Measurements from ENCODE around the gene CCDC15. TPM values are rescaled to one million over a fixed set of nuclear protein-coding genes. Genes with fewer than 3 reads are reported as not detected.
"Not testable (repeated sequence)": the region's sequence is repeated elsewhere in the genome, so short reads cannot be mapped to it uniquely, and the experiment has no call there.

Gene CCDC15
- total RNA-seq, 1 experiment from 2014 or later = 1.2 TPM

DNA sequence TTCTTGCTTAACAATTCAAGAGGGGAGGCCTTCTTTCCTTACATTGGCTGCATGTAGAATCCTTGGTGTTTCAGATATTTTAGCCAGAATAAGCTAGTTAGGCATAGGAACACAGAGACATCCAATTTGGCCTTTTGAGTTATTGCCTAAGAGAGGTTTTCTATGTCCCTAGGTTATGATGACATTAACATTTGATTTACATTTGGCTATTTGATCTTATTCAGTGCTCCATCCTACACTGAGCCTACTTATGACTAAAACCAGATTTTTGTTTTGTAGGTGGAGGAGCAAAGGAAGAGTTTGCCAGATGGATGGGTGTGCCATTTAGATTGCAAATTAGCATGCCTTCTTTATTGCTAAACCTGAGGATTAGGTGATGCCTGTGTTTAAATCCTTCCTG lies 98.0 kb downstream of the CCDC15 start:
- DNase-seq (ENCODE audit: low read depth, low spot score) = no peak
- in situ Hi-C loops (cut with HindIII; ENCODE audit: low pct_unique_long_range_greater_than_20kb, low sequenced_read_pairs) = no loop called here

DNA sequence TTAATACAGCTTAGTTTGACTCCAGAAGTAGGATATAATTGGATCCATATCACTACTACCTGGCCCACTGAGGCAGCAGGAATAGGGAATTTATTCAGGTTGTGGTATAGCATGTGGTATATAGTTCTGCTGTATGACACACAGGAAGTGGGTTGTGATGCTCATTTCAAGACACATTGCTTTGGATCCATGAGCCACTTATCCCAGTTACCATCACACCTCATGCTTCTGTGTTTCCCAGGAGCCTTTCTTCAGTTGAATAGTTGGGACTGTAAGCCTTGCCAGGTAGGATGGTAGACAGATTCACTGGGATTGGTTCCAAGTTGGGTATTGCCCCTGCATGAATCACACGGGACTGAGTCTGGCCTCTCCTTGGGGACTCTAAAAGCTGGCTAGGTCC lies 99.2 kb downstream of the CCDC15 start:
- DNase-seq (ENCODE audit: low read depth, low spot score) = no peak
- in situ Hi-C loops (cut with HindIII; ENCODE audit: low pct_unique_long_range_greater_than_20kb, low sequenced_read_pairs) = no loop called here

DNA sequence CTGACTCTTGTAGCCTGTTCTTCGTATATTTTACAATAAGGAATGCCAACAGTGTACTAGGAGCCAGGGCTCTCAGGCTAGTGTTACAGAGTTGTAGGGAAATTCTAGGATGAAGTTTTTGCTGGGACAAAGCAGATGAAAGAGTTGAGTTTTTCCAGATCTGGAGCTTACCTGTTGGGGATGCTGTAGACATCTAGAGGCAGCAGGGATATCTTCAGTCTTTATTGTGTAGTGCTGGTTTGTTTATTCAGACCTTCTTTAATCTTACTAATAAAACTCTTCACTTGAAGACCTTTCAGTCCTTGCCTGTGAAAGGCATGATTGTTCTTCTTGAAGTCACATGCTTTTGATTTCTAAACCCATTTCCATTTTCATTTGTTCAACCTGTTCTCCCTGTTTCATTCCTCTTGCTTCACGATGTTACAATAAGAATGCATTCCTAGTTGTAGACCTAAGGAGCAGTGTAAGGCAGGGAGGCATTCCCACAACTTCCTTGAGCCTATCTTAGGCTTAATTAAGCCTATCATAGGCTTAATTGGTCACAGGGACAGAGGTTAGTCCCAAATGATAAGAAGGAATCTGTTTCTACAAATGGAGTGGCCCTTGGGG lies 101.2 kb downstream of the CCDC15 start:
- in situ Hi-C loops (cut with HindIII; ENCODE audit: low pct_unique_long_range_greater_than_20kb, low sequenced_read_pairs) = no loop called here

DNA sequence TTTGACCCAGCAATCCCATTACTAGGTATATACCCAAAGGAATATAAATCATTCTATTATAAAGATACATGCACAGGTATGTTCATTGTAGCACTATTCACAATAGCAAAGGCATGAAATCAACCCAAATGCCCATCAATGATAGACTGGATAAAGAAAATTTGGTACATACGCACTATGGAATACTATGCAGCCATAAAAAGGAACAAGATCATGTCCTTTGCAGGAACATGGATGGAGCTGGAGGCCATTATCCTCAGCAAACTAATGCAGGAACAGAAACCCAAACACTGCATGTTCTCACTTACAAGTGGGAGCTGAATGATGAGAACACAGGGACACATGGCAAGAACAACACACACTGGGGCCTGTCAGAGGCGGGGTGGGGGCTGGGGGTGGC lies 102.1 kb downstream of the CCDC15 start:
- DNase-seq (ENCODE audit: low read depth, low spot score); in situ Hi-C loops (cut with HindIII; ENCODE audit: low pct_unique_long_range_greater_than_20kb, low sequenced_read_pairs): not testable (repeated sequence)

More for the DNA sequence above, 101.2 kb downstream of the CCDC15 start:
- DNase-seq (ENCODE audit: low read depth, low spot score) = peak; percentile 71

DNA sequence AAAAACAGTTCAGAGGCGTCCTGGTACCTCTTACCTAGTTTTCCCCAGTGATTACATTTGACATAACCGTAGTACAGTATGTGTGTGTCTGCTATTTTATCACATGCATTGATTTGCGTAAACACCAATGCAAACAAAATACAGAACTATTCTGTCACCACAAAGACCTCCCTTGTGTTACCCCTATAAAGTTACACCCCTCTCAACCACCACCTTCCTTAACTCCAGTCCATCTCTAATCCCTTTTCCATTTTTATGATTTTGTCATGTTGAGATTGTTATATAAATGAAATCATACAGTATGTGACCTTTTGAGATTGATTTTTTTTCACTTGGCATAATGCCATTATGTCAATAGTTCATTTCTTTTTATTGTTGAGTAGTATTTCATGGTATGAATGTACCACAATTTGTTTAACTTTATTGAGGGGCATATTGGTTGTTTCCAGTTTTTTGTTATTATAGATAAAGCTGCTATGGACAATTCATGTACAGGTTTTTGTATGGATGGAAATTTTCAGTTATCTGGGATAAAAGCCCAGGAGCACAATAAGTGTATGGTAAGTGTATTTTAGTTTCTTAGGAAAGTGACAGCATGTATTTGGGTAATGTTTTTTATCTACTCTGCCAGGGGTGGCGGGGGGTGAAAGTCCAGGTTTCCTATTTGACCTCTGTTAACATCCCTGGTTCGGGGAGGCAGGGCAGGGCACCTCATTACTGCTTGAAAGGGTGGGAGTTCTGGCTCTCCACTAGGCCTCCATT lies 103.1 kb downstream of the CCDC15 start:
- DNase-seq (ENCODE audit: low read depth, low spot score) = peak; percentile 95
- in situ Hi-C loops (cut with HindIII; ENCODE audit: low pct_unique_long_range_greater_than_20kb, low sequenced_read_pairs) = no loop called here

DNA sequence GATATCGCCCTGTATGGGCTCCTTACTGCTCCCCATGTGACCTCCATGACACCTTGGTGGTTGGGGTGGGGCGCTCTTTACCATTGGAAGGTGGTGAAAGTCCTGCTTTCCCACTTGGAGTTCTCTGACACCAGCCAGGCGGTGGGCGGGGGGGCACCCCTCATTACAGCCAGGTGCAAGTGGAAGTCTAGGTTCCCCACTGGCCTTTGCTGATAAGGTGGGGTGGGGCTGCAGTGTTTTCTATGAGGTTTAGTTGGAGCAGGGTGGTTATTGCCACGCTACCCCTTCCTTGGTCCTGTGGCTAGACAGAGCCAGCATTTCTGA lies 103.7 kb downstream of the CCDC15 start:
- in situ Hi-C loops (cut with HindIII; ENCODE audit: low pct_unique_long_range_greater_than_20kb, low sequenced_read_pairs) = no loop called here
- no peak for DNase-seq (ENCODE audit: low read depth, low spot score)

DNA sequence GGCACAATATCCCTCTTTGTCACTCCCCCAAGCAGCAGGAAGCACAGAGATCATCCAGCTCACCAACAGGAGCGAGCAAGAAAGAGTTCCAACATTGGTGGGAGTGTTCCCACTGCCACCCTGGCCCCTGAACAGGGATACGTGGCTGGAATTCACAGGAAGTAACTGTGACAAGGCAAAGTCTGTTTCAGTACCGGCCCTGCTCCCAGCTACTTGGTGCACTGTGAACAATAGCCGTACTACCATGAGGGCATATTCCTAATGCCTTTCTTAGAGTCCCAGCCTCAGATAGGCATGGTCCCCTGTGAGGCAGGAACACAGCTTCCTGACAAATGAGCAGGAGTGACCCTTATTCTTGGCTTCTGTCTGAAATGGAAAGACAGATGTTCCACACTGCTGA lies 107.3 kb downstream of the CCDC15 start:
- in situ Hi-C loops (cut with HindIII; ENCODE audit: low pct_unique_long_range_greater_than_20kb, low sequenced_read_pairs) = no loop called here
- DNase-seq (ENCODE audit: low read depth, low spot score) = no peak

DNA sequence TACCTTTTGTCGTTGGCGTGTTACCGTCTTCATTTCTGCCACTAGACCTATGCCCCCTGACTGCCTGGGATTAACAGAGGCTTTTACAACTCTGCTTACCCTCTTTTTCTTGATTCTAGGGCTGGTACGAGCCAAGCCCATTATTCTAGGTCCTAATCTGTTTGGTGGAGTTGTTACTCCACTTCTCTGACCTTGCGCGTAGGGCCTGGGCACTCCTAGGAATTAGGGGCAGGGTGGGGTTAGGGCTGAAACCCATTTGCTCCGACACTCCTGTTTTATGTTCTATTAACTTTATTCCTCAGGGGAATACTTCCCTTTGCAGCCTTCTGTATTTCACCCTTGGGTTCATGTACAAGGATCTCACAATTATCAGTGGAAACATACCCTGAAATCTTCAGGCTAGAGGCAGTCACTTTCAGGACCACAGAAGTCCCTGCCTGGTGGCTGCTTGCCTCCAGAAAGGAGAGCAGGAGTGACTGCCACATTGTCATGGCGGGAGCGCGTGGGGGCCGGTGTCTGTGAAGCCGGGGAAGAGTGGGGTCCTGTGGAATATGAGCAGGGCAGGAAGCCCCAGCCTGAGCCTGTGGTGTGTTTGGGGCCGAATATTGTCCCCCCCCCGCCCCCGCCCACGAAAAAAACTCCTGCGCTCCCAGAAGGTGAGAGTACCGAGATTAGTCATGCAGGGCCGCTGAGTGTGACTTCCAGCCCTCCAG lies 108.4 kb downstream of the CCDC15 start:
- no peak for DNase-seq (ENCODE audit: low read depth, low spot score)

DNA sequence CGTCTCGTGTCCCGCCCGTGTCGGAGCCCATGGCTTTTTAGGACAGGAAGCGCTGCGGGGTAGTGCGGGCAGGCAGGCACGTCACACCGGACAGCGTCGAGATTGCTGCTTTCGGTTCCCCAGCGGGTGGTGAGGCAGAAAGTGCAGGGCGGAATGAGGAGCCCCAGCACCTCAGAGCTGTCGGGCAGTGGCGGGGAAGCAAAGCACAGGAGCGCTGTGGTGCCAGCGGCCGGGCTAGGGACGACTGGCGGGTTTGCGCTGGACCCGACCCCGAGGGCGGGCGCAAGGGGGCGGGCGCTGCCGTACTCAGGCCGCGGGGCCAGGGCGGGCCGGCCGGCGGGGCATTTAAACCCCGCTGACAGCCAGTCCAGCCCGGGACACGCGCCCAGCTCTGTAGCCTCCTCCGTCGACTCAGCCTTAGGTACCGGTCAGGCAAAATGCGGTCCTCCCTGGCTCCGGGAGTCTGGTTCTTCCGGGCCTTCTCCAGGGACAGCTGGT lies 109.0 kb downstream of the CCDC15 start, which contains the start of gene SLC37A2:
TSS of gene SLC37A2 (plus strand) at position 375 of the 498 bp plus-strand sequence. CDS start at position 438, 63 bp downstream.
- in situ Hi-C loops (cut with HindIII; ENCODE audit: low pct_unique_long_range_greater_than_20kb, low sequenced_read_pairs) = no loop called here
- DNase-seq (ENCODE audit: low read depth, low spot score) = peak; percentile 68

More for the DNA sequence above, 108.4 kb downstream of the CCDC15 start:
- in situ Hi-C loops (cut with HindIII; ENCODE audit: low pct_unique_long_range_greater_than_20kb, low sequenced_read_pairs) = no loop called here

DNA sequence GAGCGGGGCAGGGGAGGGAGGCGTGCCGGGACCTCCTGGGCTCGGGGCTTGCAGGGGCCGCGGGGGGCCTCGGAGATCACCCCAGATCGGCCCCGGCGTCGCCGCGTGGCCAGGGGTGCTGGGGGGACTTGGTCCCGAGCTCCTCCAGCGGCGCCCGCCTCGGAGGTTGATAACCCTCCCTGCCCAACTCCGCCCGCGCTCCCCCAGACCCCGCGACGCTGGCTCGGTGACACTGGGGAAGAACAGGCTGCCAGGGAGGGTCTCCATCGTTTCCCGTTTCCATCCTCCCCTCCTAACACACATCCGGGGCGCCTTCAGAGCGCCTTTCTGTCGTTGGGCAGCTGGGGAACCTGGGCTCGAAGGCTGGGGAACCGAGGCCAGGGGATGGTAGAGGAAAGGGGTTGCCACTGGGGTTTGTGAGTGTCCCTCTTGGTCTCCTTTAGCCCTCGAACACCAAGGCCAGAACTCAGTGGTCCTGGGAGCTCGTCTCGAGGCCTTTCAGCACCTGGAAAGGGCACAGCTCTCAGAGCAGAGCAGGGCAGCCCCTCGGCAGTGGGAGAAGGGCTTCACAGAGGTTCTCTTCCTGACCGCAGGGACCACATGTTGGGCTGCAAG lies 109.5 kb downstream of the CCDC15 start:
- DNase-seq (ENCODE audit: low read depth, low spot score) = no peak
- in situ Hi-C loops (cut with HindIII; ENCODE audit: low pct_unique_long_range_greater_than_20kb, low sequenced_read_pairs) = no loop called here

DNA sequence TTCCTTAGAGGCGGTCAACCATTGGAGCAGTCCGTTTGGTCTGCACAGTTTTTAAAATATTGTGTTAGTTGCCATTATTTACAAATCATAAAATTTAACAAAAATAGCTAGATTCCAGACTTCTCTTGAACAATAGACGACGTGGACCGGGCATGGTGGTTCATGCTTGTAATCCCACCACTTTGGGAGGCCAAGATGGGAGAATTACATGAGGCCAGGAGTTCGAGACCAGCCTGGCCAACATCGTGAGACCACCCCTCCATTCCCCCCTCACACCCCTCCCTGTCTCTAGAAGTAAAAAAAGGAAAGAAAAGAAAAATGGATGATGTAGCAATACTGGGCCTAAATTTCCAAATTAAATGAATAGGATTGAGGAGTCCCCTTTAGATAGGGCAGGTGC lies 110.1 kb downstream of the CCDC15 start:
- in situ Hi-C loops (cut with HindIII; ENCODE audit: low pct_unique_long_range_greater_than_20kb, low sequenced_read_pairs) = no loop called here
- no peak for DNase-seq (ENCODE audit: low read depth, low spot score)

DNA sequence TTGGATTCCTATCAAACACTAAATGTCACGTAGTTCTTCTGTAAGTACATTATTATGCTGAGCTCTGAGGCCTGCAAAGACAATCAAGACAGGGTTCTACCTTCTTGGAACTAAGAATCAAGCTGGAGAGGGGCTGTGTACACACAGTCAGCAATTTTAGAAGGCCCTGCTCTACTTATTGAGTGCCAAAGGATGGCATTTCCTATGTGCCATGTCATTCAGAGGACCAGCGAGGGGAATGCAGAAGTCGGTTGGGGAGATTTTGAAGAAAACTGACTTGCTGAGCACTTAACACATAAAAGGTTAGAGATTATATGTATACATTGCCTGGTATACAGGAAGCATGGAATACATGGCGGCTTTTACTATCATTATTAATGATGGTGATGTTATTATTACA lies 114.4 kb downstream of the CCDC15 start:
- no peak for DNase-seq (ENCODE audit: low read depth, low spot score)
- in situ Hi-C loops (cut with HindIII; ENCODE audit: low pct_unique_long_range_greater_than_20kb, low sequenced_read_pairs) = no loop called here

DNA sequence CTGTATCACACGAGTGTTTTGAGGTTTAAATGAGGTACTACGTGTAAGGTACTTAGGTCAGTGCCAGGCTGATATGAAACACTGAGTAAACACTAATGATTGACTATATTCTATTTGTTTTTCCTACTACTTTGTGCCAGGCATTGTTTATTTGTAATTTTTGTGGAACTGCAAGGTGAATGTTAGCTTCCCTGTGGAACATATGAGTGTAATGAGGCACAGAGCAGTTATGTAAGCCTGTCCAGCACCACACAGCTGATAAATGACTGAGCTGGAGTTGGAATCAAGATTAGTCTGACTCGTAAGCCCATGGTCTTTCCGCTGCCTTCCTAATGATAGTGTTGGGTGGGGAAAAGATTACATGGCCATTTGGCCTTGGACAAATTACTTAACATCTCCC lies 115.0 kb downstream of the CCDC15 start:
- DNase-seq (ENCODE audit: low read depth, low spot score) = no peak
- in situ Hi-C loops (cut with HindIII; ENCODE audit: low pct_unique_long_range_greater_than_20kb, low sequenced_read_pairs) = no loop called here

DNA sequence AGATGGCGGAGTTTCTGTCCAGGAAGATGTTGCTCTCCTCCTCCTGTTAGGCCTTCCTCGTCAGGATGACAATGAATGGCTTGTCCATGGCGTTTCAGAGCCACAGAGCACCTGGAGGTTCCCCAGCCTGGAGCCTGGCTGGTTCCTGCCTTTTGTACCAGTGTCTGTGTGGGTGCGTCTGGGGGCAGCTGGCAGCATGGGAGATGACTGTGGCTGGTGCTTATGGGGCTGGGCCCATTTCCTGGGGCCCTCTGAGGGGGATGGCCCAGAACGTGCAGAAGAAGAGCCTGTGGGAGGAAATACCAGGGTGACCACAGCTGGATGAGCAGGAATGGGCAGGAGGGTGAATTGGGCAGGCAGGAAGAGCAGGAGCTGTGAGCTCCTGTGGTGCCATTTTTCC lies 115.8 kb downstream of the CCDC15 start:
- no peak for DNase-seq (ENCODE audit: low read depth, low spot score)
- in situ Hi-C loops (cut with HindIII; ENCODE audit: low pct_unique_long_range_greater_than_20kb, low sequenced_read_pairs) = no loop called here

DNA sequence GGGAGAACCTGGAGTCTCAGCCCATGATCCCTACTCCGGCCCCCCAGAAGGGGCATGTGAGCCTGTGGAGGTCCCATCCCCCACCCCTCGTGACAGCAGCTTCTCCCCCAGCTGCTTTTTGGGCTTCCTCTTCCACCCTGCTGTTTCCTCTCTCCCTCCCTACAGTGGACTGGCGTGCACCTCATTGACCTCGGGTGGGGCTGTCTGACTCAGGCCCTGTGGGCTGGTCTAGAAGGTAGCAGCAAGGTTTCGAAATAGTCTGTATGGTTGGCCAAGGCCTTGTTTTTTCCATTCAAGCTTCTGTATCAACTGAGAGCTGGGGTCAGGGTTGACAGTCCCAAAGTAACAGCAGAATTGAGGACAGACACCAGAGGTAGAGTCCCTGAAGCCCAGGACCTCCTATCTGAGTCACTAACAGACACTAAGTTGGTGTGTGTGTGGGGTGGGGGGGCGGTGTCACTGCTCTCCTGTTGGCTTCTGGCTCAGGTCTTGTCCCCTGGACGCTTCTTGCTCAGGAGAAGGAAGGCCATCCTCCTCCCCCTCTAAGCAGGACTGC lies 116.8 kb downstream of the CCDC15 start:
- in situ Hi-C loops (cut with HindIII; ENCODE audit: low pct_unique_long_range_greater_than_20kb, low sequenced_read_pairs) = no loop called here
- no peak for DNase-seq (ENCODE audit: low read depth, low spot score)

DNA sequence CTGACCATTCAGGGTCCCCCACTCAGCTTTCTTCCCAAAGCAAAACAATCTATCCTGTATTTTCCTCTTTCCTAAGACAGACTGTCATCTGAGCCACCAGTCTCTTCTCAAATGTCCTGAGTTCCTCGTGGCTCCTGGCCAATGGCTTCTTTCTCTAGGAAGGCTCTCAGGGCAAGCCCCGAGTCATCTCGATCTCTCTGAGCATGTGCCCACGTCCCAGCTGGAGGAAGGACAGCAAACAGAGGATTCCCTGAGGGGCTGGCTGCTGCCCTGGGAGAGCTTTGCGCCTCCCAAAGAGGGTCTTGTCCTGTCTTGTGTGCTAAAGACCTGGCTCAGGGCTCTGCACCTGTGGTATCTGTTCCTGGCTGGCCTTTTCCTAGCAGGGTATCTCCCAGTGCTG lies 117.4 kb downstream of the CCDC15 start:
- in situ Hi-C loops (cut with HindIII; ENCODE audit: low pct_unique_long_range_greater_than_20kb, low sequenced_read_pairs) = no loop called here
- DNase-seq (ENCODE audit: low read depth, low spot score) = no peak

DNA sequence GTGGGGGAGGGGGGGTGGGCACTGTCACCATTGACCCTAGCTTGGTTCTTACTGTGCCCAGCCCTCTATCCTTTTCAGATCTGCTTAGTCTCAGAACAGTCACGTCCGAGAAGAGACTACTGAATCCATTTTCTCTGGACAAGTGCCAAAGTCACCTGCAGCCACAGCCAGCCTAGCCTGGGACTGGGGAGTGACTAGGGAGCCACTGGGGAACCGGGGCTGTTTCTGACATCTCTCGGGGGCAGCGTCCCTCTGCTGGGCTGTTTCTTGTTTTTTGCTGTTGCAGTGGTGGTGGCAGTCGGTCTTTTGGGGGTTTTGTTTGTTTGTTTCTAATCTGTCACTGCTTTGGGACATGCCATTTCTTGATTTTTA lies 117.8 kb downstream of the CCDC15 start:
- no peak for DNase-seq (ENCODE audit: low read depth, low spot score)
- in situ Hi-C loops (cut with HindIII; ENCODE audit: low pct_unique_long_range_greater_than_20kb, low sequenced_read_pairs) = no loop called here

Data from SK-MEL-5 (cell line).